GM21515 (cell line): ENCODE data around the gene GNB5.

ENCODE experiments used
- ATAC-seq: cut with Tn5 transposase; IDR thresholded peaks from one replicate; pipeline ENCODE4 v1.9.1; 2021; ENCODE audit not compliant: unreplicated experiment

GNB5 gene

DNA sequence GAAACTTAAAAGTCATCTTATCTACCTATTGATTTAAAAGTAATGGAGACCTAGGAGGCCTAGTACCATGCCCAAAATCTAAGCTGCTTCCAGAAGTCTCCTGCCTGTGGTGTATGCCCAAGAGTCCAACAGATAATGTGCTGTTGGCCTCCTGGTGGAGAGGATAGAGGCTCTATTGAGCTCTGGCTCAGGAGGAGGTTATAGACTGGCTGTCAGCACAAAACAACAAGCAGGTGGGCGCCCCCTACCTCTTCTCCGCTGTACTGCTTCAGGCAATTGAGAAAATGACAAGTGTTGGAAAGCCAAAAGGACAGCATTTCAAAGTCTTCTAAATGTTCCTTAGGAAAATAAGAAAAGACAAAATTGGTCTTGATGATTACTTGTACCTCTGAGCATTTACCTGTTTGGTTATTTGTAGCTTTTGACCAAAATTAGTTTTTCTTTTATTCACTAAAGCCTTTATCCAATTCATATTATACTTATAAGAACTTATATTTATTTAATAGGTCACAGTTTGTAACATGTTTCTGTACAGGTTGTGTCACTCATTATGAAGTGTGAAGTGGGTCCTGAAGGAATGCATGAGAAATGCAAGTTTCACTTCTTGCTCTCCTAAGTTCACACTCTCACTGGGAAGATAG lies 17.2 kb upstream of the GNB5 start:
- peak; percentile 78 for ATAC-seq

- no peak for ATAC-seq
Measured at GRCh38 chr15:52207191-52207590, 16.0 kb upstream of the GNB5 start.

DNA sequence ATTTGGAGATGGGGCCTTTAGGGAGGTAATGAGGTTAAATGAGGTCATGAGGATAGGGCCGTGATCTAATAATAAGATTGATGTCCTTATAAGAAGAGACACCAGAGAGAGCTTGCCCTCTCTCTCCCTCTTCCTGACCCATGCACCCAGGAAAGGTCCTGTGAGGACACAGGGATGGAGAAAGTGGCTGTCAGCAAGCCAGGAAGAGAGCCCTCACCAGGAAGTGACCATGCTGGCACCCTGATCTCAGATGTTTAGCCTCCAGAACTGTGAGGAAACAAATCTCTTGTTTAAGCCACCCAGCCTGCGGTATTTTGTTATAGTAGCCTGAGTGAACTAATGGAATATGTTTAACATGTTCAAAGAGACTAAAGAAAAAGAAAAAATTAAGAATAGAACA lies 15.3 kb upstream of the GNB5 start:
- no peak for ATAC-seq

- ATAC-seq = no peak
Measured at GRCh38 chr15:52204657-52205056, 13.5 kb upstream of the GNB5 start.

DNA sequence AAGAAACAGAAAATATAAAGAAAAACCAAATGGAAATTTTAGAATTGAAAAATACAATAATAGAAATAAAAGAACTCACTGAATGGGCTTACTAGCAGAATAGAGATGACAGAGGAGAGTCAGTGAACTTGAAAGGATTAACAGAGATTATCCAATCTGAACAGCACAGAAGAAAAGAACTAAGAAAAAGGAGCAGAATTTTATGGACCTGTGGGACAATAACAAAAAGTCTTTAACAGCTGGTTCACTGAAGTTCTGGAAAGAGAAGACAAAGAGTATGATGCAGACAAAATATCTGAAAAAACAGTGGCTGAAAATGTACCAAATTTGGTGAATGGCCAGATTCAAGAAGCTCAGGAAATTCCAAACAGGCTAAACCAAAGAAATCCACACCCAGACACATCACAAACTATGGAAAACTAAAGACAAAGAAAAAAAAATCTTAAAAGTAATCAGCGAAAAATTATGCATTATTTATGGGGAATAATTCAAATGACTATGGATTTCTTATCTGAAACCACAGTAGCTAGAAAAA lies 9.7 kb upstream of the GNB5 start:
- ATAC-seq = no peak

DNA sequence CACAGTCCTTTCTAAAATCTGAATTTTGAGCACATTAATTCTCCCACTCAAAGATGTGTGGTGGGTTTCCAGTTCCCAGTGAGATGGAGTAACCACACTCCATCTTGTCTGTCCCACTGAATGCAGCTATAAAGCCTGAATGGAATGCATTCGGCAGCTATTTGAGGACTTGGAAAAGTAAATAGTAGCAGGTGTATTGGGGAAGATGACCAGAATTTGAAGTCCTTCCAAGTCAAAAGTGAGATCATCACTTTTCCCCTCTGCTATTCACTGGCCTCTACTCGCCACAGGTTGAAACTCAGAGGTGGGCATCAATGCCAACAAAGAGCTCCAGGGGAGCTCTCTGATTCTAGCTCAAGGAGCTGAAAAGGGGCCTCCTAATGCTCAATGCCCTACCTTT lies 8.1 kb upstream of the GNB5 start:
- no peak for ATAC-seq

DNA sequence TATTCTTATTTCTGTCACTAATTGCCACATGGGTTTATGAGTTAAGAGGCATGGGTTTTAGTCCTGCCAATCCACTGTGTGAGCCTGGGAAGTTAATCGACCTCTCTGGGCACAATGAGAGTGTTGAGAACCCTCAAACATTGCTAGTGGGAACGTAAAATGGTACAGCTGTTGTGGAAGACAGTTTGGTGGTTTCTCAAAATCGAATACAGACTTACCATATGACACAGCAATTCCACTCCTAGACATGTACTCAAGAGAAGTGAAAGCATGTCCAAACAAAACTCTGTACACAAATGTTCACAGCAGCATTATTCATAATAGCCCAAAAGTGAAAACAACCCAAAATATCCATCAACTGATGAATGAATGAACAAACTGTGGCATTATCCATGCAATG lies 5.7 kb upstream of the GNB5 start:
- no peak for ATAC-seq

DNA sequence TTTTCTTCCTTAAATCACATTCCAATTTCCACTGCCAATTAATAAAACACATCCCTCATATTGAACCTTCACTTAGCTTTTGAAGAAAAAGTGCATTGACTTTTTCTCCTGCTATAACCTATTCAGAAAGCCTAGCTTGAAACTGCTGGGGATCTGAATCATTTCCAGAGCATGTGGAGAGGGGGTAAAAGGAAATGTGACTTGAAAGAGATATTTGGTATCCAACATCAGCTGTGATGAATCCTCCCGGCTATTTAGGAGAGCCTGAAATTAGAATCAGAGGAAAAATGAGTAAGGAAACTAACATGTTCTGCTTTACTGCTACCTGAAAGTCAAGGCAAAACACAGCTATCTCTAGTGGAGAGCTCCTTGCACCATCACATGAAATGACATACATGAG lies 2.6 kb upstream of the GNB5 start:
- ATAC-seq = no peak

DNA sequence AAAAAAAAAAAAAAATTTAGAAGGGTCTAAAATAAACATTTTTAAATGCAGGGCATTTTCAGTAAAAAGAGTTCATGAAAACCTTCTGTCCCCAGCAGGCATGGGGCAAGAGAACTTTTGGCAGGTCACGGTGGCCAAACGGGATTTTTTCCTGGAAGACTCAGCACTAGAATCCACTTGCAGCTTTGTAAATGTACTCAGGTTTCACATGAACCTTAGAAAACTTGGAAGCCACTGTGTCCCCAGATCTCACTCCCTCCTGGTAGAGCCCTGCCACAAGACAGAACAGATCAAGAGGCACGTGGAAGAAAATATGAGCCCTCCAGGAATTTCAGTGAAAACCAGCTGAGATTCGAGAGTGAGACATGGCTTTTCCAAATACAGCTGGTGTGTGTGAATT lies 2.1 kb upstream of the GNB5 start:
- no peak for ATAC-seq

GRCh38 chr15:52186651-52187486 lies 4.3 kb downstream of the GNB5 start:
- no peak for ATAC-seq

GRCh38 chr15:52185151-52185561 lies 6.0 kb downstream of the GNB5 start:
- no peak for ATAC-seq

DNA sequence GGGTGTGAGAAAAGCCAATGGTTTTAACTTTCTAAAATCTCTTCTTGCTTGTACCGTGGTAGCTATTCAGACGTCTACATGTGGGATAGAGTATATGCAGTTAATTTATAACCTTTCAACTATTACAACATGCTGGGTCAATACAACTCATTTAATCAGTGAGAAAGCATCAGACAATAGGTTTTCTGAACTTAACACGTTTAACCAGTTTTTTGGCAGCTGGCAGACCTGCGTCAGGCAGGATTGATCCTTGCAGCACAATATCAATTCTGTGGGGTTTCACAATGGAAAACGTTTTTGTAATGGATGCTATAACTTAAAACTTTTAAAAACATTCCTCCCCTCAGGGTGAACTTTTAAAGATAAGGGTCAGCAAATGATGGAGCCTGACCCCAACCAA lies 6.5 kb downstream of the GNB5 start:
- ATAC-seq = no peak

DNA sequence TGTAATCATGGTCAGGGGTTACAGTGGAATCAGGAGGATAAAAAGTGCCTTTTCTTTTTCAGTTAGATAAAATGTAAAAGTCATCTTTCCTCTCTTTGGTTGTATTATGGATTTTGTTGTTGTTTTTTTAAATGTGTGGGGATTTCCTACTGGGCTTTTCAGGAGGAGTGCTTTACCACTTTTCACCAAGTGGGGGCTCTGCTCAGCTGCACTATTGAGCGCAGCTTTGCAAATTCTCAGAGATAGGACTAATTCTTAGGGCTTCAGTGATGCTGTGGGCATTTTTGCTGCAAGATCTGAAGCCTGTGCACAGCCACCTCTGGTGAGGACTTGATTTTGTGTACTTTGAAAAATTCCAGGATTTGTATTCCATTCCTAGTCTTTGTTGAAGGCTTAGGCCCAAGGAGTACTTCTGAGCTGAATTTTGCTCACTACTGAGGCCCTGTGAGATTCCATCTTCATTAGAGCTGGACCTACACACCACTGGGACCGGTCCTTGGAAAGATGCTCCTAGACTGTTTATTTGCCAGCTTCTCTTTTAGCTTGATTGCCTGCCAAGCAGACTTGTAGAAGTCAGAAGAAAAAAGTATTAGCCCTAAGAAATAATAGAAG lies 7.5 kb downstream of the GNB5 start:
- no peak for ATAC-seq

DNA sequence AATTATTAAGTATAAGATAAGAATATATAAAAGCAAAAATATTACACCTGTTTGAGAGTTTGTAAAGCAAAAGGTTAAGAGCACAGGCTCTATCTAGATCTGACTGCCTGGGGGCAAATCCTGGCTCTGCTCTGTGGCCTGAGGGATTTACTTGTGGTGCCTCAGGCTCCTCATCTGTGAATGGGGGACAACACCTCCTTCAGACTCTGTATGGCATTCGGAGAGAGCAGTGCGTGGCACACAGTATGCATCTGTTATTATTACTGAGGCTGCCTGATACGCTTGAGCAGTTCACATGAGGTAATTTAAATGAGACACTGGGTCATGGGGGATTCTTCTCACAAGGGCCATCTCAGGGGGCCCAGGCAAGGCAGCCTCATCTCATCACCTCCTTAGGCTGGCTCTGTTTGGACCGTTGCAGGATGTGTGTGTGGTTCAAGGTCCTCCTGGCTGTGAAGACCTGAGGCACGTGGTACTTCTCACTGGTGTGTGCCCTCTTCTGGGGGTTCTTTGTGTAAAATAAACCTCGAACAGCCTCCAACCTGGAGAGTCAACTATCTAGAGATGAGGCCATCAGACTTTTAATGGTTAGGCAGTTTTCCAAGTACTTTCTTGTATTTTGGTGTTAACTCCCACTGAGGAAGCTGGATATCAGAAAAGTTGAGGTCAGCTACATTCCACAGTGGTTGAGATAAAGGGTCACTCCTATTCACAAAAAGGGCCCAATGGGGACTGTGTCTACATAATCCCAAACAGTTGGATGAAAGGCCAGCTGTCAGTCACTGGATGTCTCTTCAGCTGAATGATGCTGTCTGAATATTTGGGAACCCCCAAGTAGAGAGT lies 9.0 kb downstream of the GNB5 start:
- no peak for ATAC-seq

DNA sequence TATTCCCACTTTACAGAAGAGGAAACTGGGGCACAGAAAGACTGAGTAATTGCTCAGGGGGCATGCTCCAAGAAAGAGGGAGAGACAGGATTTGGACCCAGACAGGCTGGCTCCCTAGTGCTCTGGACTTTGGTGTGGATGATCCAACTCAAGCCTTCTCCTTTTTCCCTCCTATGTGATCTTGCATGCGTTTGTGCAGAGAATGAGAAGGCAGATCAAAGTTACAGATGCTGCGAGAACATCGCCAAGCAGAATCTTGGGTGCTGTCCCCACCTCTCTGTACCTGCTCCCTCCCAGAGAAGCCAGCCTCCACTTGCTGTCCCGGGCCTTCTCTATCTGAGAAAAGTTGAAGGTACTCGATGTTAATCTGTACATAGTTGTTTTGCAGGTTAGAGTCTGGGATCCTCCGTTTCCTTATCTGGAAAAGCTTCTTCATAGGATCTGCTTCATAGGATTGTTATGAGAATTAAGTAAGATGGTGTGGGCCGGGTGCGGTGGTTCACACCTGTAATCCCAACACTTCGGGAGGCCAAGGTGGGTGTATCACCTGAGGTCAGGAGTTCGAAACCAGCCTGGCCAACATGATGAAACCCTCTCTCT lies 10.2 kb downstream of the GNB5 start:
- no peak for ATAC-seq

DNA sequence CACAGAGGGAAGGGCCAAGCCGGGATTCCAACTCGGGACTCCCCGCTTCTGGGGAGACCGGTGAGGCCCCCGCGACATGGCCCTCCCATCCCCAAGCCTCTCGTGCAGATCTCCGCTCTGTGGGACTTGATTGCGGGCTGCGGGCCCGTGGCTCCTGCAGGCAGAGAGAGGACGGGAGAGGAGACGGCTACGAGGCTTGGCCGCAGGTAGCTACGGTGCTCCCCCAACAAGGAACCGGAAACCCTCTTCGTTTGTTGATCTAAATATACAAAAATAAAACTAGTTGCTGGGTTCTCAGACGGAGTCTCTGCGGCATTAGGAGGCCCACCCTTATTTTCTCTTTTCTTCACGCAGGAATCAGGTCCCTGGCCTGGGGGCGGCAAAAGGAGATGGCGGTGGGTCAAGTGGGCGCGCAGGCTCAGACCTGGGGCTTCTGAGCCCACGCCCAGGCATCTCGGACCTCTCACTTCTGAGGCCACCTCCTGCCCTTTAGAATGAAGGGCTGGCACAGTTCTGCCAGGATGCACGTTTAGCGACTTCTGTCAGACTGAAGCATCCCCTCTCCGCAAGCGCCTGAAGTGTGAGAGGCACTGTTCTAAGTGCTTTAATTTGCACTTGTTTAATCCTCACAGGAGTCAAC lies 10.9 kb downstream of the GNB5 start:
- peak; percentile 33 for ATAC-seq

DNA sequence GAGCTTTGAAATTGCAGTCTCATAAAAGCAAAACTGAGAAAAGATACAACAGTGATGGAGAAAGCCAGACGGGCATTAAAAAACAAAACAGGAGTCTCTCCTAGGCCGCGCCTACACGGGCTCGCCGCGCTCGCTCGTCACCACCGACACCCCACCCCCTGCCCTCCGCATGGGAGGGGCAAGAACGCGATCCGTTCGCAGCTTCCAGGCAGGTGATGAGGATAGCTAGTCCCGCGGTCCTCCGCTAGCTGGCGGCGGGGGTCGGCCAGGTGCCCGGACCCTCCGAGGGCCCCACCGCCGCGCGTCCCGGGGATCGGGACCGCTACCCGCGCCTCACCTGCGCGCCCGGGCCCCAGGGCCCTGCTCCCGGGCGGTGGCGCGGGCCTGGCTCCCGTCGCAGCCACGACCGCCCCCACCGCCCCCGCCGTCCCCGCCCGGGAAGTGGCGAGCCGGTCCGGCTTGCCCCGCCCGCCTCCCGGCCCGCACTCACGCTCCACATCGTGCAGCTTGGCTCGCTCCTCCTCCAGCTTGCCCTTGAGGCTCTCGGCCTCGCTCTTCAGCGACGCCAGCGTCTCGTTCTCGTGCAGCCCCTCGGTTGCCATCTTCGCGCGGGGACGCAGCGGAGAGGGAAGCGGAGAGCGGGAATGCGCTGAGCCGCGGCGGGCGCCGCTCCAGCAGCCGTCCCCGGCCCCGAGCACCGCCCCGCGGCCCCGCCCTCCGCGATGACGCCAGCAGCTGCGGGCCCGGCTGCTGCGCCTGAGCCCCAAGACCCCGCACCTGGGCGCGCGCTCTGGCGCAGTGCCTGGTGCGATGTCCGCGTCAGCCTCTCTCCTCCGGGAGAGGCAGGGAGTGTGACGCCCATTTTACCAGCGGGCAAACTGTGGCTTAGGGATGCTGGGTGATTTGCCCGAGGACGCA lies 11.7 kb downstream of the GNB5 start:
- peak; percentile 83 for ATAC-seq

GRCh38 chr15:52178765-52179164 lies 12.4 kb downstream of the GNB5 start:
- no peak for ATAC-seq

- ATAC-seq = no peak
Measured at GRCh38 chr15:52172869-52173268, 18.3 kb downstream of the GNB5 start.
